Nucleus accumbens (tissue), 56 donors: ENCODE data around the gene TNNC1.
A peak's percentile ranks its signal among the peaks of the same experiment; 100 is the strongest.

Source experiments
- DNase-seq, 56 donors: peaks; one replicate each; lab custom pipeline; 2025; lab: John Stamatoyannopoulos, UW

The TNNC1 gene

GRCh38 chr3:52461874-52462273 is 8.0 kb upstream of the TNNC1 start:
- no peak for DNase-seq

GRCh38 chr3:52458770-52459545 is 5.1 kb upstream of the TNNC1 start:
- DNase-seq, result no peak

DNA sequence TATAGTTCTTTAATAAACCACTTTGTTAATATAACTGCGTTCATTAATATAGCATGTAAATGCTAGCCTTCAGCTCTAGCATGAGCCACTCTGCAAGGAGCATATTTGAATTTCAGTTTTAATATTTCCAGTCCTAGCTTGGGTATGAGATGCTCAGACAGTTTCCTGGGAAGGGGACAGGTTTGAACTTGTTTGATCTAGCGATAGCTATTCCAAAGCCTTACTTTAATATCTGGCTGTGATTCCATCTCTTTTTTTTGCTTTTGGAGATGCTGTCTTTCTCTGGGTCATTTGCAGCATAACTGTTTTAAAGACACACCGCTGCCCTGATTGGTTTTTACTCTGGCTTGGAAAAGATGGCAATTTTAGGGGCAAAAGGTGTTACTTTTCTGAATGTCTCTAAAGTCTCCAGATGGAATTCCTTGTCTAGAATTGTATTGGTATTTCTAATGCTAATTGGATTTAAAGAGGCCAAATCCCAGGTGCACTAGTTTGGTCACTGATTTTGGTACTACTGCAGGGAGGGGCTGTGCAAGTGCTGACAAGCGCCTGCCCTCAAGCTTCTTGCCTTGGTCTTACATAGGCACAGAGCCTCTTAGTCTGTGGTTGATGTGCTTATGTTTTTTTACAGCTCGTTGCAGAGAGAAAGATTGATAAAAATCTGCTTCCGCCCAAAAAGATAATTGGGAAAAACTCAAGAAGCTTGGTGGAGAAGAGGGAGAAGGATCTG is 4.4 kb upstream of the TNNC1 start:
- DNase-seq, result no peak

DNA sequence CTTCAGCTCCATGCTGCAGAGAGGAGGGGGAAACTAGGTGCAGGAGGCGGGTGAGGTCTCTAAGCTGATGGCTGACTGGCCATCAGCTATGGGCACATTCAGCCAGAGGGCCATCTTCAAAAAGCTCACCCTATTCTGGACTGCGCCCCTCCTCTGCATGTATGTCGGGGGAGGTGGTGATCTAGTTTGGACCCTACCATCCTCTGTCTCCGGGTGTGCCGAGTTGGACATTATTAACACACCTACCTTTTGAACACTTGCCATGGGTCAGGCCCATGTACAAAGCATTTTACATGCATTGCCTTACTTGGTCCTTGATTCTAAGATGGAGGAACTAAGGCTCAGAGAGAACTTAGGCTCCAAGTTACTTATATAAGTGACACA is 3.0 kb upstream of the TNNC1 start:
- peak in 1 of 56 donors; percentile 27 for DNase-seq

DNA sequence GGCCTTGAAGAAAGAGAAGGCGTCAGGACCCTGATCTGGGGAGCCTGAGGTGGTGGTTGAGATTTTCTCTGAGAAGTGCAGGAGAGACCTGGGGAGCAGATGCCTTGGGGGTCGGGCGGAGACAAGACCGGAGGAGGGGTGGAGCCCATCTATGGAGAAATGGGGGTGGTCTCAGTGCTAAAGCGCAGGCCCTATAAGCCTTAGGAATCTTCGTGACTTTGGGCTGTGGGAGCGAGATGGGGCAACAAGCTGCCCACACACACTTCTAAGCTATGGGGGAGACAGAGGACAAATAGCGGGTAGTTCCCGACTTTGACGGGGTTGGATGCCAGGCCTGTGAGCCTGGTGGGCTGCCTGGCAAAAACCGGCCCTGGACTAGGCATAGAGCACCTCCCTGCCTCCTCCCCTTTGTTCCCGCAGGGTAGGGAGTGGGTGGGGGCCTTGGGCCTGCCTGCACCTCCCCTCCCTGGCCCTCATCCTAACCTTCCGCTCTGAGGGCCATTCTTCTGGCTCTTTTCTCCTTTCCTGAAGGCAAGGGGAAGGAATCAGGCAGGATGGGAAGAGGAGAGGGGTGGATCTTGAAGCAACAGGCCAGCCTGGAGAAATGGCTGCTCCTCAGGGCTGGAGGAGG is 2.4 kb upstream of the TNNC1 start:
- DNase-seq, result peak in 23 of 56 donors; percentile 6 to 62 (median 26)

DNA sequence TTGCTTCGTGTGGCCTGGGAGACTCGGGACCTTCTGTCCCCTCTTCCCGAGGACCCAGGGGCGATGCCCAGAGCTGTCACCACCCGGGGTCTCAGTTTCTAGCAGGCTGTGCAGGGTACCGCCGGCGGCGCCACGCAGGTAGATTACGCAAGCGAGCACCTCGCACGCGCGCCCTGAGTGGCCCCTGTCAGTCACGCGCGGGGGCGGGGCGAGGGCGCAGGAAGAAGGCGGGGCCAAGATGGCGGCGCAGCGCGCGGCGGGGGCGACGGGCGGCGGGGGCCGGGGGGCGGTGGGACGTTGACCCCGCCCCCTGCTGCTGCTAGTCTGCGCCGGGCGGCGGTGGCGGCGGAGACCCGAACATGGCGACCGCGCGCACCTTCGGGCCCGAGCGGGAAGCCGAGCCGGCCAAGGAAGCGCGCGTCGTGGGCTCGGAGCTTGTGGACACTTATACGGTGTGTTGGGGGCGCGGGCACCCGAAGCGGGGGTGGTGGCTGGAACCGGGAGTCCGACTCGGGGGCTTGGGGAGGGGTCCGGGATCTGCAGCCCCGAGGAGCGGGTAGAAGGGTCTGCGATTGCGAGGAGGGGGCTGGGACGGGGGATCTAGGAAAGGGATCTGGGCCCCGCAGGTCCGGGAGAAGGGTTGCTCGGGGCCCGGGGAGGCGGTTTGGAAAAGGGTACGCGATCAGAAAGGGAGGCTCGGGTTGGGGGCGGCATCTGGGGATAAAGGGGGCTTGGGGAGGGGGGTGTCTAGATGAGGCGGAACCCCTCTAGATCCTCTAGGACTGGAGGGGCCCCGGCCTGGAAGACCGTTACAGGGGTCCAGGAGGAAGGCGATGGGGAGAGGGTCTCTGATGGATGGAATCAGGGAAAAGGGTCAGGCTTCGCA is 1.7 kb upstream of the TNNC1 start, which contains the start of gene NISCH:
Gene NISCH, plus strand, starts transcription at position 322 of the 886 bp plus-strand sequence. Its CDS starts 38 bp downstream, at position 360.
- DNase-seq, result peak in 54 of 56 donors; percentile 41 to 92 (median 74)

DNA sequence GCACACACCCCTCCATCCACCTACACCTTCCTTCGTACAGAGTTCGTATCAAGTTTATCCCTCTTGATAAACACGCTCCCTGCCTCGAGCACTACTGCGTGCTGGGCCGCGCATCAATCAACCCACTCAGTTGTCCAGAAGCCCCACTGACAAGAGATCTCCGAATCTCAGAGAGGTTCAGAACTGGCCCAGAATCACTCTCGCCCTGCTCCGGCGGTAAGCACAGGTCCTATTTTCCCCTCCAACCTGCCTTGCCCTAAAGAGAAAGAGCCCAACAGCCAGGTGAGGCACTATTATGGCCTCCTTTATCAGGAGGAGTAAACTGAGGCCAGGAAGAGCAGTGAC is 1.1 kb upstream of the TNNC1 start:
- DNase-seq, result peak in 3 of 56 donors; percentile 35 to 40 (median 38)

DNA sequence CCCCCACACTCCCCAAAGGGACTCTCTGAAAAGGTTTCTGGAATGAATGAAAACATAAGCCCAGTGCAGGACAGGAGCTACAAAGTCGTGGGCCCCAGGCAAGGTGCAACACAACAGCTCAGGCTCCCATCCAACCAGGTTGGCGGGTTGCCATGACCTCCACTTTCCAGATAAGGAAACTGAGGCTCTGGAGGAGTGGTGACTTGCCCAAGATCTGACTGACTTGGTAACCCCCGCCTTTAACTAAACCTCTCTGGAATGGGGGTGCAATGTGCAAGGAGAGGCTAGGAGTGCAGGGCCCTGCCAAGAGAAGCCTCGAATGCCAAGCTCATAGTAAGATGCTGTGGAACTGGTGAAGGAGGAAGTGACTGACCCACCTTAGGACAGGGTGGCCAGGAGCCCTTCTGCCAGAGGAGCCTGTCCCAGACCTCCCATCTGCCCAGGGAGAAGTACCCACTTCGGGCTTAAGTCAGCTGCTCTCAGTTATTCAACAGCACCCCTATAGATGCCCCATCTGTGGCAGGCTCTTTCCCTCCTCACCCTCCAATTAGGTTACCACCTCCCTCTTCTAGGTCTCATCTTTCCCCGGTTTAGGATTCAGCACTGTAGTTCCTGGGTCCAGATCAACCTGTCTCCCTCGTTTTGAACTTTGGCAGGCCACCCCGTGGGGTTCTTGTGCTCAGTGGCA is 553 bp upstream of the TNNC1 start:
- no peak for DNase-seq

- no peak for DNase-seq
Measured at GRCh38 chr3:52452570-52453221, 1.1 kb downstream of the TNNC1 start.

- no peak for DNase-seq
Measured at GRCh38 chr3:52452126-52452525, 1.7 kb downstream of the TNNC1 start.

DNA sequence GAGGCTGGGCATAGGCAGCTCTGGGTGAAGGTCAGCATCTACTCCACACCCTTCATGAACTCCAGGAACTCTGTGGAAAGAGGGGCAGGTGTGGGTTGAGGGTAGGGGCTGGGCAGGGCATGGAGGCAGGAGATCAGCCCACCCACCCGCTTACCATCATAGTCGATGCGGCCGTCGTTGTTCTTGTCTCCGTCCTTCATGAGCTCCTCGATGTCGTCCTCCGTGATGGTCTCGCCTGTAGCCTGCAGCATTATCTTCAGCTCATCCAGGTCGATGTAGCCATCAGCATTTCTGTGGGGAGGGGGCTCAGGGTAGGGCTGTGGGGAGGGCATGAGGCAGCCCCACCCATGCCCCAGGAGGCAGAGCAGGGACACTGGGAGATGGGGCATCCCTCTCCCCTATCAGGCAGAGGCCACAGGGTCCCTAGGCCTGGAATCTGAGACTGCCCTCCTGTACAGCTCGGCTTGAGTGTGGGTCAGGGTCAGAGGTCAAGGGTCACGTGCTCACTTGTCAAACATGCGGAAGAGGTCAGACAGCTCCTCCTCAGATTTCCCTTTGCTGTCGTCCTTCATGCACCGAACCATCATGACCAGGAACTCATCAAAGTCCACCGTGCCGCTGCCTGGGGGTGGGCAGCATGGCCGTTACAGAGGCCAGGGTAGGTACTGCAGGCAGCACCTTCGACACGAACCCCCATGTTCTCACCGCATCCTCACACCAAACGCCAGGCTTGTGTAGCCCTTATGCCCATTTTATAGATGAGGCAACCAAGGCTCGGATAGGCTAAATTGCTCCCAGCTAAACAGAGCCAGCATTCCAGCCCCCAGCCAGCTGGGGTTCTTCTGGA is 2.4 kb downstream of the TNNC1 start:
- no peak for DNase-seq

DNA sequence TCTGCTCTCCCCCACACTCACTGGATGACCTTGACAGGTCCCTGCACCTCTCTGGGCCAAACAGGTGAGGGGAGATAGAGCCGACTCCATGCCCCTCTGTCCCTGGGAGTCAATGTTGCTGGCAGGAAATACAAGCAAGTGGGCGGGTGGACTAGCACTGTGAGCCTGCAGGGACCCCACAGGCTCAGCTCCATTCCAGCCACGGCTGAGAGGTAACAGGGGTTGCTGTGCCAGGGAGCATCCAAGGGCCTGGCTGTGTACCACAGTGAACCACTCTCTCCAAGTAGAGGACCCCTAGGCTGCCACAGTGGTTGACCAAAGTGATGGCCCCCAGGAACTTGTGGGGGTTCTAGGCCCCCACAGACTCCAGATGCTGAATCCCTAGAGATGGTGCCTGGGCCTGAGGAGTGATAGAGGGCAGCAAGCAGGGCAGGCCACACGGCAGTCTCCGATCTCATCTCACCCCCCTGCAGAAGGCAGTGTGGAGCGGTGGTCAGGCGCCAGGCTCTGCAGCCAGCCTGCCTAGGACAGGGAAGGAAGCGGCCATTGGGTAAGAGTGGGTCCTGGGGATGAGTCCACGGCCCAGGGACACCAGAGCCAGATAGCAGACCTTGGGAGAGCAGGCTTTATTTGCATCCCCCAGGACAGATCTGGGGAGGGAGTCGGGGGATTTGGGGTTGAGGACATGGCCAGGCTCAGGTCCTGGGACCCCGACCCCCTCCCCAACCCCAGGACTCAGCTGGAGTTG is 3.2 kb downstream of the TNNC1 start:
- no peak for DNase-seq

GRCh38 chr3:52447512-52448355 is 6.1 kb downstream of the TNNC1 start:
- no peak for DNase-seq

- peak in 39 of 56 donors; percentile 9 to 70 (median 26) for DNase-seq
Measured at GRCh38 chr3:52446631-52447511, 7.0 kb downstream of the TNNC1 start.

DNA sequence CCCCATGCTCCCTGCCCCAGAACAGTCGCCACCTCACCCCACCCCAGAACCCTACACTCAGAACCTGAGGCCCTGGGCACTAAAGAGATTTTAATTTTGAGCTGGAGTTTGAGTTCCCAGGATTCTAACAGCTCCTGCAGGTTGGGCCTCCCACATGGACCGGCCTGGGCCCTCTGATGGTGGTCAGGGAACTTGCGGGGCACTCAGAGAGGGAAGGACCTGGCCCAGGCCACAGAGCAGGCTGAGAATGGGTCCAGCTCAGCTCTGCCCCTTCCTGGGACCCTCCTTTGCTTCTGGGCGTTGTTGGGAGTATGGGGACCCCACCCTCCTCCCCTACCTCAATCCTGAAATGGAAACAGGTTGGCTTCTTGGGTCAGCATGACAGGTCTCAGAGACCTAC is 7.8 kb downstream of the TNNC1 start:
- no peak for DNase-seq
